Osteoblast (primary cell): Measurements from ENCODE around the gene NUCKS1. TPM values are rescaled to one million over a fixed set of nuclear protein-coding genes. Genes with fewer than 3 reads are reported as not detected.
A peak's percentile ranks its signal among the peaks of the same experiment; 100 is the strongest.

Source experiments
- DNase-seq: peaks from one replicate; pipeline ENCODE4 v3.0.0; 2011; ENCODE audit warnings: low spot score, mixed read lengths; ENCODE audit not compliant: insufficient read length; ENCODE audit errors: missing footprints
- H2AFZ ChIP-seq: 2 replicates; pipeline ENCODE4 v1.6.0; 2011; ENCODE audit warnings: mild to moderate bottlenecking, low read length
- H3K27ac ChIP-seq: 2 replicates; pipeline ENCODE4 v1.5.1; 2011; ENCODE audit warnings: mild to moderate bottlenecking, low read depth, low read length, moderate library complexity
- H3K27me3 ChIP-seq: 2 replicates; pipeline ENCODE4 v1.6.0; 2012; ENCODE audit warnings: mild to moderate bottlenecking, control low read depth, inconsistent platforms, low read length, moderate library complexity; ENCODE audit not compliant: insufficient read depth
- H3K36me3 ChIP-seq: 2 replicates; pipeline ENCODE4 v1.5.1; 2011; ENCODE audit warnings: mild to moderate bottlenecking, low read length, control low read depth, moderate library complexity; ENCODE audit not compliant: insufficient read depth
- H3K4me1 ChIP-seq: 2 replicates; pipeline ENCODE4 v1.5.1; 2011; ENCODE audit warnings: mild to moderate bottlenecking, low read length, control low read depth, moderate library complexity; ENCODE audit not compliant: insufficient read depth
- H3K4me2 ChIP-seq: 2 replicates; pipeline ENCODE4 v1.6.0; 2011; ENCODE audit warnings: mild to moderate bottlenecking, low read length; ENCODE audit not compliant: insufficient read depth
- H3K4me3 ChIP-seq: fragments of 200-600 bp; sonication (generic); 3 replicates; pipeline ENCODE4 v1.5.1; 2012; ENCODE audit warnings: mild to moderate bottlenecking, low read length, inconsistent platforms; ENCODE audit not compliant: insufficient read depth
- H3K79me2 ChIP-seq: 2 replicates; pipeline ENCODE4 v1.6.0; 2012; ENCODE audit warnings: mild to moderate bottlenecking, low read length, control low read depth, inconsistent platforms; ENCODE audit not compliant: insufficient read depth
- H3K9me3 ChIP-seq: 2 replicates; pipeline ENCODE4 v1.5.1; 2011; ENCODE audit warnings: low read depth, low read length, control low read depth
- H4K20me1 ChIP-seq: 2 replicates; pipeline ENCODE4 v1.6.0; 2012; ENCODE audit warnings: mild to moderate bottlenecking, low read length, control low read depth; ENCODE audit not compliant: insufficient read depth
- CTCF ChIP-seq: IDR thresholded peaks from 2 replicates; pipeline ENCODE4 v1.5.1; 2011; ENCODE audit warnings: mild to moderate bottlenecking, low read depth, low read length, moderate library complexity; ENCODE audit errors: extremely low read depth
- total RNA-seq: library from RNA; depleted of rRNA; stranded (reverse); fragments of >200 nt; gene quantifications from 2 replicates; pipeline ENCODE4 v1.2.3, GENCODE V29; 2012

The NUCKS1 gene
- total RNA-seq, 1 donor, result 140 TPM

GRCh38 chr1:205741681-205742080, 8.3 kb downstream of the NUCKS1 start:
- H3K79me2 ChIP-seq, result peaks cover 97% of the 10 kb centered on the region
- no peak overlapping the region for H3K4me2 ChIP-seq
- no peak overlapping the region for H3K4me3 ChIP-seq
- H3K27me3 ChIP-seq, result no peaks in the 10 kb centered on the region
- peaks cover 11% of the 10 kb centered on the region for H3K4me1 ChIP-seq
- no peak for TF ChIP-seq CTCF
- H3K27ac ChIP-seq, result no peak overlapping the region
- H3K9me3 ChIP-seq, result no peaks in the 10 kb centered on the region
- H4K20me1 ChIP-seq, result peaks cover 73% of the 10 kb centered on the region
- H2AFZ ChIP-seq, result no peak overlapping the region
- no peak for DNase-seq
- H3K36me3 ChIP-seq, result peaks cover 17% of the 10 kb centered on the region

GRCh38 chr1:205739348-205740160, 10.4 kb downstream of the NUCKS1 start:
- H3K27ac ChIP-seq, result peak overlapping the region; percentile 4
- peaks cover 65% of the 10 kb centered on the region for H4K20me1 ChIP-seq
- TF ChIP-seq CTCF, result peak; percentile 43

GRCh38 chr1:205735218-205735617, 14.8 kb downstream of the NUCKS1 start:
- peaks cover 22% of the 10 kb centered on the region for H3K36me3 ChIP-seq
- H3K9me3 ChIP-seq, result no peaks in the 10 kb centered on the region
- peaks cover 15% of the 10 kb centered on the region for H3K4me1 ChIP-seq
- peaks cover 98% of the 10 kb centered on the region for H3K79me2 ChIP-seq
- DNase-seq, result peak; percentile 27
- H3K27me3 ChIP-seq, result no peaks in the 10 kb centered on the region
- peaks cover 50% of the 10 kb centered on the region for H4K20me1 ChIP-seq
- H3K4me2 ChIP-seq, result no peak overlapping the region
- TF ChIP-seq CTCF, result no peak
- H2AFZ ChIP-seq, result no peak overlapping the region
- no peak overlapping the region for H3K4me3 ChIP-seq
- no peak overlapping the region for H3K27ac ChIP-seq

More at GRCh38 chr1:205739348-205740160, 10.4 kb downstream of the NUCKS1 start:
- DNase-seq, result no peak
- Histone ChIP-seq H3K79me2 (peaks cover 97% of the 10 kb centered on the region), H3K27me3 (no peaks in the 10 kb centered on the region), H3K9me3 (no peaks in the 10 kb centered on the region), H3K4me1 (peaks cover 8% of the 10 kb centered on the region), H3K4me3 (no peak overlapping the region), H3K4me2 (no peak overlapping the region), H3K36me3 (peaks cover 22% of the 10 kb centered on the region), H2AFZ (no peak overlapping the region)

- no peak overlapping the region for H3K4me2 ChIP-seq
- H4K20me1 ChIP-seq, result peaks cover 34% of the 10 kb centered on the region
- peaks cover 22% of the 10 kb centered on the region for H3K36me3 ChIP-seq
- no peak for TF ChIP-seq CTCF
- no peaks in the 10 kb centered on the region for H3K9me3 ChIP-seq
- H3K4me1 ChIP-seq, result peaks cover 9% of the 10 kb centered on the region
- H3K27ac ChIP-seq, result no peak overlapping the region
- no peak for DNase-seq
- H2AFZ ChIP-seq, result no peak overlapping the region
- H3K4me3 ChIP-seq, result no peak overlapping the region
- peaks cover 98% of the 10 kb centered on the region for H3K79me2 ChIP-seq
- H3K27me3 ChIP-seq, result no peaks in the 10 kb centered on the region
Measured at GRCh38 chr1:205733438-205734175, 16.4 kb downstream of the NUCKS1 start.
